ENCODE measurements around the gene MTFR1L. TPM values are rescaled to one million over a fixed set of nuclear protein-coding genes. Genes with fewer than 3 reads are reported as not detected.

The MTFR1L gene
- total RNA-seq, 1 donor from 2014 or later, result 74.3 TPM

DNA sequence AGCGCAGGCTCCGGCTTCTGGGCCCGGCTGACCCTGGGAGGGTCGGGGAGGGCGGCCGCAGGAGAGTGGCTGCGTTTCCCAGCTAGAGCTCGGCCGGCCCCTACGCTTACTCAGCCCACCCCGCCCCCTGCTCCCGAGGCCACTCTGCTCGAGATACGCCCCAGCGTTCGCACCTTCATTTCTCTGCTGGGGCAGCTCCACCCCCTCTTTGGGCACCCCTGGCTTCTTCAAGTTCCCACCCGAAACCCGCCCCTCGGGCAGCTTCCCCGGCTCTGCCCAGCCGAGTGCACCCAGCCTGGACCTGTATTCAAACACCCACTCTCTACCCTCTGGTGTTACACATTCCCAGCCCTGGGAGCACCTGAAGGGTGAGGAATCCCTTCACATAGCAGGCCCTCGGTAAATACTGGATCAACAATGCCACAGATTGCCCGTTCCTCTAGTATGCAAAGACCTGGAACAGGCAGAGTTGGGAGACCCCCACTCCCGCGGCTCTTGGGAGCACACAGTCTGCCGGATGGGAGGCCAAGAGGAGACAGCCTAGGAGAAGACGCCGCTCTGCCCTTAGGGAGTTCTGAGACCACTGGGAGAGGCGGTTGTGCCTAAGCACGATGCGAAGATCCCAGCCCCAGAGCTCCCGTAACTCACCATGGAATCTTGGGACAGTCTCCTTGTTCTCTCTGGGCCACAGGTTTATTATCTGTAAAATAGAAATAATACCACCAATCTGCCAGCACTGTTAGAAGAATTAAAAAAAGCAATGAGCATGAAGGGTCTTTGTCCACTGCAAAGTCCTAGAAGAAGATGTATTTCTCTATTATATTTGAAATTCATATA lies 56.3 kb downstream of the MTFR1L start:
- H3K27ac Mint-ChIP-seq, result peak overlapping the region; percentile 94
- H3K27me3 Mint-ChIP-seq (ENCODE audit: low read depth), result no peaks in the 10 kb centered on the region
- H3K4me1 Mint-ChIP-seq, result peaks cover 54% of the 10 kb centered on the region
- H3K36me3 Mint-ChIP-seq, result no peaks in the 10 kb centered on the region
- H3K4me3 Mint-ChIP-seq, result peak overlapping the region; percentile 62
- no peak for TF ChIP-seq CTCF (IDR thresholded peaks at IDR 0.05; ENCODE audit: unreplicated experiment)
- no peaks in the 10 kb centered on the region for H3K9me3 Mint-ChIP-seq
- DNase-seq (ENCODE audit: low spot score in 2 of 2, unreplicated experiment in 2 of 2), result peak in 1 of 2 experiments; percentile 47

- H3K27me3 Mint-ChIP-seq (ENCODE audit: low read depth), result no peaks in the 10 kb centered on the region
- H3K4me1 Mint-ChIP-seq, result peaks cover 50% of the 10 kb centered on the region
- peak overlapping the region; percentile 94 for H3K27ac Mint-ChIP-seq
- no peak overlapping the region for H3K4me3 Mint-ChIP-seq
- DNase-seq (ENCODE audit: low spot score in 2 of 2, unreplicated experiment in 2 of 2), result no peak
- no peak for TF ChIP-seq CTCF (IDR thresholded peaks at IDR 0.05; ENCODE audit: unreplicated experiment)
- no peaks in the 10 kb centered on the region for H3K9me3 Mint-ChIP-seq
- no peaks in the 10 kb centered on the region for H3K36me3 Mint-ChIP-seq
These were observed 56.9 kb downstream of the MTFR1L start for GRCh38 chr1:25876693-25877077.

DNA sequence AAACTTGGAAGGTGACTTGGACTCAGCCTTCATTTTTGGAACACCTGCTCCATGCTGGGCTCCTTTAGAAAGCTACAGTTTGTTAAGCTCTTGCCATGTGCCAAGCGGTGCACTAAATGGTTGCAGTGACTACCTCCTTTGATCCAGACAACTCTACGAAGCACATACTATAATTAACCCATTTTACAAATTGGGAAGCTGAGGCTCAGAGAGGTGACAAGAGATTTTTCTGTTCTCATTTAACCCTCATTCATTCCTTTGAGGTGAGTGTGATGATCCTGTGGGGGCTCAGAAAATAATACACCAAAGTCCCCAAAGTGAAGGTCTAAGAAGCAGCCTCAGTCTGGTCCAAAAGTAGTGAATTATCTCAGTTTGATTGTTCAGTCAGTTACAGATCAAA lies 57.4 kb downstream of the MTFR1L start:
- Mint-ChIP-seq H3K27me3 (ENCODE audit: low read depth) (no peaks in the 10 kb centered on the region), H3K27ac (peak overlapping the region; percentile 76), H3K9me3 (no peaks in the 10 kb centered on the region), H3K4me1 (peaks cover 49% of the 10 kb centered on the region), H3K36me3 (no peaks in the 10 kb centered on the region), H3K4me3 (no peak overlapping the region)
- no peak for TF ChIP-seq CTCF (IDR thresholded peaks at IDR 0.05; ENCODE audit: unreplicated experiment)
- DNase-seq (ENCODE audit: low spot score in 2 of 2, unreplicated experiment in 2 of 2), result no peak

DNA sequence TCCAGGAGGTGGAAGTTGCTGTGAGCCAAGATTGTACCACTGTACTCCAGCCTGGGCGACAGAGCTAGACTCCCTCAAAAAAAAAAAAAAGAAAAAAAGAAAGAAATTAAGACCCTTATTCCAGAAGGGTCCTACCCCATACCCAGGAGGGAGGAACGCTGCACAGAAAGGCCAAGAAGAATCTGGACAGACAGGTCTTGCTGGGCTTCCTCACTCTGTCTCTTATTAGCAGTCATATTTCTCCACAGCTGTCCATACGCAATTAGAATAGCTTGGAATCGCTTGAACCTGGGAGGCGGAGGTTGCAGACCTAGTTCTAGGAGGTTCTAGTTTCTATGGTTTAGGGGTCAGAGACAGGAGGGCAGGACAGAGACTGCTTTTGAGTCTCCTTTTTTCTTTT lies 58.9 kb downstream of the MTFR1L start:
- Mint-ChIP-seq H3K4me3 (no peak overlapping the region), H3K4me1 (peaks cover 40% of the 10 kb centered on the region), H3K36me3 (no peaks in the 10 kb centered on the region), H3K27me3 (ENCODE audit: low read depth) (no peaks in the 10 kb centered on the region), H3K27ac (peak overlapping the region; percentile 79), H3K9me3 (no peaks in the 10 kb centered on the region)
- no peak for DNase-seq (ENCODE audit: low spot score in 2 of 2, unreplicated experiment in 2 of 2)
- TF ChIP-seq CTCF (IDR thresholded peaks at IDR 0.05; ENCODE audit: unreplicated experiment), result no peak

GRCh38 chr1:25879675-25880074 lies 59.9 kb downstream of the MTFR1L start:
- H3K9me3 Mint-ChIP-seq, result no peaks in the 10 kb centered on the region
- H3K27ac Mint-ChIP-seq, result peak overlapping the region; percentile 79

More at GRCh38 chr1:25879675-25880074, 59.9 kb downstream of the MTFR1L start:
- TF ChIP-seq CTCF (IDR thresholded peaks at IDR 0.05; ENCODE audit: unreplicated experiment), result no peak
- peaks cover 2% of the 10 kb centered on the region for H3K36me3 Mint-ChIP-seq
- no peak for DNase-seq (ENCODE audit: low spot score in 2 of 2, unreplicated experiment in 2 of 2)
- H3K4me1 Mint-ChIP-seq, result peaks cover 37% of the 10 kb centered on the region
- no peaks in the 10 kb centered on the region for H3K27me3 Mint-ChIP-seq (ENCODE audit: low read depth)
- H3K4me3 Mint-ChIP-seq, result no peak overlapping the region
